ENCODE results near the gene RPL3. TPM values are rescaled to one million over a fixed set of nuclear protein-coding genes. Genes with fewer than 3 reads are reported as not detected.

Gene RPL3
- total and polyA plus RNA-seq, 2 donors (not counting 1 experiment from before 2014, with no cell fraction given) = 2,627 to 2,862 TPM

GRCh38 chr22:39355080-39355479 lies 35.7 kb upstream of the RPL3 start:
- no peaks in the 10 kb centered on the region for H3K79me2 ChIP-seq (ENCODE audit: control insufficient read depth, insufficient read depth, low read length)

GRCh38 chr22:39353346-39353745 lies 33.9 kb upstream of the RPL3 start:
- H2AFZ ChIP-seq (ENCODE audit: low read length) = no peak overlapping the region
- H4K20me1 ChIP-seq (ENCODE audit: control insufficient read depth, extremely low read depth, insufficient read depth, low read length) = no peaks in the 10 kb centered on the region
- peak in 1 of 2 donors; percentile 40 for DNase-seq (ENCODE audit: low read depth in 2 of 2)
- H3K27me3 ChIP-seq (ENCODE audit: control insufficient read depth, insufficient read depth, low read length) = peaks cover 3% of the 10 kb centered on the region
- no peaks in the 10 kb centered on the region for H3K9me3 ChIP-seq (ENCODE audit: control insufficient read depth, insufficient read depth, low read depth, low read length)
- TF ChIP-seq CTCF (conservative IDR thresholded peaks at IDR 0.05 in 1 of 2, IDR thresholded peaks at IDR 0.05 in 1 of 2; ENCODE audit: low read depth in 1 of 2, low read length in 2 of 2) (no peak), EZH2 (IDR thresholded peaks at IDR 0.05; ENCODE audit: low read length, missing control alignments) (no peak)
- no peak overlapping the region for H3K4me3 ChIP-seq (replicated peaks in 1 of 4; ENCODE audit: control extremely low read depth in 1 of 4, insufficient read depth in 1 of 4, low read depth in 3 of 4, low read length in 4 of 4)
- H3K4me1 ChIP-seq (ENCODE audit: control insufficient read depth, extremely low read depth, insufficient read depth, low read length) = no peaks in the 10 kb centered on the region
- no peak overlapping the region for H3K27ac ChIP-seq (ENCODE audit: insufficient read depth, low read length)
- no peaks in the 10 kb centered on the region for H3K36me3 ChIP-seq (ENCODE audit: control insufficient read depth, insufficient read depth, low read length)
- H3K79me2 ChIP-seq (ENCODE audit: control insufficient read depth, insufficient read depth, low read length) = no peaks in the 10 kb centered on the region
- no peak overlapping the region for H3K4me2 ChIP-seq (ENCODE audit: extremely low read depth, insufficient read depth, low read length)
- H3K9ac ChIP-seq (ENCODE audit: insufficient read depth, low read length) = no peak overlapping the region

More at GRCh38 chr22:39355080-39355479, 35.7 kb upstream of the RPL3 start:
- Histone ChIP-seq H4K20me1 (ENCODE audit: control insufficient read depth, extremely low read depth, insufficient read depth, low read length) (no peaks in the 10 kb centered on the region), H2AFZ (ENCODE audit: low read length) (no peak overlapping the region), H3K9ac (ENCODE audit: insufficient read depth, low read length) (no peak overlapping the region), H3K27ac (ENCODE audit: insufficient read depth, low read length) (no peak overlapping the region), H3K36me3 (ENCODE audit: control insufficient read depth, insufficient read depth, low read length) (no peaks in the 10 kb centered on the region), H3K9me3 (ENCODE audit: control insufficient read depth, insufficient read depth, low read depth, low read length) (no peaks in the 10 kb centered on the region), H3K27me3 (ENCODE audit: control insufficient read depth, insufficient read depth, low read length) (peaks cover 3% of the 10 kb centered on the region), H3K4me1 (ENCODE audit: control insufficient read depth, extremely low read depth, insufficient read depth, low read length) (no peaks in the 10 kb centered on the region), H3K4me3 (replicated peaks in 1 of 4; ENCODE audit: control extremely low read depth in 1 of 4, insufficient read depth in 1 of 4, low read depth in 3 of 4, low read length in 4 of 4) (no peak overlapping the region), H3K4me2 (ENCODE audit: extremely low read depth, insufficient read depth, low read length) (no peak overlapping the region)
- no peak for DNase-seq (ENCODE audit: low read depth in 2 of 2)
- no peak for TF ChIP-seq EZH2 (IDR thresholded peaks at IDR 0.05; ENCODE audit: low read length, missing control alignments)
- no peak for TF ChIP-seq CTCF (conservative IDR thresholded peaks at IDR 0.05 in 1 of 2, IDR thresholded peaks at IDR 0.05 in 1 of 2; ENCODE audit: low read depth in 1 of 2, low read length in 2 of 2)

GRCh38 chr22:39352306-39352891 lies 33.0 kb upstream of the RPL3 start:
- Histone ChIP-seq H3K27ac (ENCODE audit: insufficient read depth, low read length) (no peak overlapping the region), H3K9ac (ENCODE audit: insufficient read depth, low read length) (no peak overlapping the region), H3K4me2 (ENCODE audit: extremely low read depth, insufficient read depth, low read length) (no peak overlapping the region), H3K79me2 (ENCODE audit: control insufficient read depth, insufficient read depth, low read length) (no peaks in the 10 kb centered on the region), H3K9me3 (ENCODE audit: control insufficient read depth, insufficient read depth, low read depth, low read length) (no peaks in the 10 kb centered on the region), H3K27me3 (ENCODE audit: control insufficient read depth, insufficient read depth, low read length) (peaks cover 3% of the 10 kb centered on the region), H3K4me1 (ENCODE audit: control insufficient read depth, extremely low read depth, insufficient read depth, low read length) (no peaks in the 10 kb centered on the region), H2AFZ (ENCODE audit: low read length) (no peak overlapping the region), H3K36me3 (ENCODE audit: control insufficient read depth, insufficient read depth, low read length) (no peaks in the 10 kb centered on the region), H4K20me1 (ENCODE audit: control insufficient read depth, extremely low read depth, insufficient read depth, low read length) (no peaks in the 10 kb centered on the region), H3K4me3 (replicated peaks in 1 of 4; ENCODE audit: control extremely low read depth in 1 of 4, insufficient read depth in 1 of 4, low read depth in 3 of 4, low read length in 4 of 4) (no peak overlapping the region)
- TF ChIP-seq EZH2 (IDR thresholded peaks at IDR 0.05; ENCODE audit: low read length, missing control alignments) (no peak), CTCF (conservative IDR thresholded peaks at IDR 0.05 in 1 of 2, IDR thresholded peaks at IDR 0.05 in 1 of 2; ENCODE audit: low read depth in 1 of 2, low read length in 2 of 2) (no peak)
- no peak for DNase-seq (ENCODE audit: low read depth in 2 of 2)

Data from fibroblast of lung (primary cell).